HG03457 (cell line): Measurements from ENCODE around the gene C1orf105.

Experiments
- ATAC-seq: cut with Tn5 transposase; IDR thresholded peaks from one replicate; pipeline ENCODE4 v1.9.1; 2021; ENCODE audit warnings: moderate number of reproducible peaks; ENCODE audit not compliant: unreplicated experiment

C1orf105 gene

GRCh38 chr1:172395576-172395975 is 24.9 kb upstream of the C1orf105 start:
- no peak for ATAC-seq

GRCh38 chr1:172397221-172397620 is 23.3 kb upstream of the C1orf105 start:
- ATAC-seq = no peak

- ATAC-seq = no peak
Measured at GRCh38 chr1:172397633-172398032, 22.9 kb upstream of the C1orf105 start.

- no peak for ATAC-seq
Measured at GRCh38 chr1:172398193-172398592, 22.3 kb upstream of the C1orf105 start.

- no peak for ATAC-seq
Measured at GRCh38 chr1:172398970-172399755, 21.3 kb upstream of the C1orf105 start.

- no peak for ATAC-seq
Measured at GRCh38 chr1:172399756-172400721, 20.4 kb upstream of the C1orf105 start.

- ATAC-seq = no peak
Measured at GRCh38 chr1:172400722-172401105, 19.8 kb upstream of the C1orf105 start.

GRCh38 chr1:172401477-172401876 is 19.0 kb upstream of the C1orf105 start:
- no peak for ATAC-seq

GRCh38 chr1:172401892-172402291 is 18.6 kb upstream of the C1orf105 start:
- no peak for ATAC-seq

- ATAC-seq = no peak
Measured at GRCh38 chr1:172402878-172403569, 17.5 kb upstream of the C1orf105 start.

GRCh38 chr1:172404121-172404520 is 16.4 kb upstream of the C1orf105 start:
- no peak for ATAC-seq

GRCh38 chr1:172405912-172406311 is 14.6 kb upstream of the C1orf105 start:
- ATAC-seq = no peak

- no peak for ATAC-seq
Measured at GRCh38 chr1:172406968-172407367, 13.5 kb upstream of the C1orf105 start.

- no peak for ATAC-seq
Measured at GRCh38 chr1:172408958-172409357, 11.5 kb upstream of the C1orf105 start.

- no peak for ATAC-seq
Measured at GRCh38 chr1:172410027-172410426, 10.5 kb upstream of the C1orf105 start.

GRCh38 chr1:172411791-172412338 is 8.6 kb upstream of the C1orf105 start:
- no peak for ATAC-seq

- no peak for ATAC-seq
Measured at GRCh38 chr1:172414331-172414730, 6.2 kb upstream of the C1orf105 start.

- ATAC-seq = no peak
Measured at GRCh38 chr1:172416496-172417035, 3.9 kb upstream of the C1orf105 start.

GRCh38 chr1:172417557-172417956 is 2.9 kb upstream of the C1orf105 start:
- no peak for ATAC-seq

GRCh38 chr1:172421974-172422604 is 1.6 kb downstream of the C1orf105 start:
- no peak for ATAC-seq
